Keratinocyte (primary cell): Measurements from ENCODE around the gene RNLS.

Experiments
- EZH2 ChIP-seq: IDR thresholded peaks from one replicate; pipeline ENCODE4 v1.6.1; 2012; ENCODE audit warnings: inconsistent platforms, mild to moderate bottlenecking, low read length, moderate library complexity
- TF ChIP-seq, protein P1 (sequence below), 3 experiments: IDR thresholded peaks in 1 of 3; conservative IDR thresholded peaks in 1 of 3; optimal IDR thresholded peaks in 1 of 3; 2 replicates in 2 of 3; 3 replicates in 1 of 3; pipeline versions ENCODE3 to v1.5.1; 2011; ENCODE audit warnings: low read length in 3 of 3, mild to moderate bottlenecking in 3 of 3, moderate library complexity in 2 of 3, control low read depth in 1 of 3, inconsistent platforms in 1 of 3; ENCODE audit not compliant: insufficient read depth in 2 of 3; ENCODE audit errors: extremely low read depth in 1 of 3

DNA sequence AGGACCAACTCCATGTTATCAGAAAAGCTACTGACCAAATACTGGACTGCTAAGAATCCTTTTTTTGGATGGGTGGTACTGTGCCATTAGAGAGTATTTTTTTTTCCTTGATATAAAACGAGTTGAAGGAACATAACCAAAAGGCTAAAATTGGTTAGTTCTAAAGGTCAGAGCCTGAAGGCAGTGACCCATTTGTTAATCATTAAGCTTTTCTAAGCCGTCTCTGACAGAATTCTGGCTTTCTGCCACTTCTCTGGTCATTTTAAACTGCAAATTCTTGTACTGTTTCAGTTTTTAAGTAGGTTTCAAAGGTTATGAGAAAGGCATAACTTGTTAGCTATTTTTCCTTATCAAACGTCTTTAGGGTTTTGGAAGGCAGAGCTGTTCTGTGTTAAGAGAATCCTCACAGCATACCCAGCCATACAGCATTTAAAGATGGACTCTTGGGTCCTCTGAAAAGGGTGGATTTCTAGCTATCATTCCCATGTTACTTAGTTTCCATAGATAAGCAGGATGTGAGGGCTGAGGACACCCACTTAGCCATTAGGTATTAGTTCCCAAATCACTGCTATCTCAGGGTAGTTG is 196.8 kb downstream of the RNLS start:
- TF ChIP-seq, protein P1, sequence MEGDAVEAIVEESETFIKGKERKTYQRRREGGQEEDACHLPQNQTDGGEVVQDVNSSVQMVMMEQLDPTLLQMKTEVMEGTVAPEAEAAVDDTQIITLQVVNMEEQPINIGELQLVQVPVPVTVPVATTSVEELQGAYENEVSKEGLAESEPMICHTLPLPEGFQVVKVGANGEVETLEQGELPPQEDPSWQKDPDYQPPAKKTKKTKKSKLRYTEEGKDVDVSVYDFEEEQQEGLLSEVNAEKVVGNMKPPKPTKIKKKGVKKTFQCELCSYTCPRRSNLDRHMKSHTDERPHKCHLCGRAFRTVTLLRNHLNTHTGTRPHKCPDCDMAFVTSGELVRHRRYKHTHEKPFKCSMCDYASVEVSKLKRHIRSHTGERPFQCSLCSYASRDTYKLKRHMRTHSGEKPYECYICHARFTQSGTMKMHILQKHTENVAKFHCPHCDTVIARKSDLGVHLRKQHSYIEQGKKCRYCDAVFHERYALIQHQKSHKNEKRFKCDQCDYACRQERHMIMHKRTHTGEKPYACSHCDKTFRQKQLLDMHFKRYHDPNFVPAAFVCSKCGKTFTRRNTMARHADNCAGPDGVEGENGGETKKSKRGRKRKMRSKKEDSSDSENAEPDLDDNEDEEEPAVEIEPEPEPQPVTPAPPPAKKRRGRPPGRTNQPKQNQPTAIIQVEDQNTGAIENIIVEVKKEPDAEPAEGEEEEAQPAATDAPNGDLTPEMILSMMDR (optimal IDR thresholded peaks at IDR 0.05 in 1 of 3, IDR thresholded peaks at IDR 0.05 in 1 of 3, conservative IDR thresholded peaks at IDR 0.05 in 1 of 3; ENCODE audit: extremely low read depth in 1 of 3, insufficient read depth in 2 of 3, low read length in 3 of 3): no peak
- no peak for TF ChIP-seq EZH2
